T-helper 1 cell (primary cell): ENCODE measurements around the gene LRRC8E.
"Not testable (repeated sequence)": the region's sequence is repeated elsewhere in the genome, so short reads cannot be mapped to it uniquely, and the experiment has no call there.

Experiments used
- DNase-seq, 5 donors: peaks; one replicate each; pipeline ENCODE4 v3.0.0-alpha.2; 2012 to 2020

LRRC8E gene

GRCh38 chr19:7909471-7910067 lies 21.3 kb downstream of the LRRC8E start:
- DNase-seq = no peak

GRCh38 chr19:7910321-7911161 lies 22.2 kb downstream of the LRRC8E start:
- no peak for DNase-seq

- DNase-seq = no peak
Observed at GRCh38 chr19:7911508-7912143, 23.3 kb downstream of the LRRC8E start.

- no peak for DNase-seq
Observed at GRCh38 chr19:7912144-7912696, 23.9 kb downstream of the LRRC8E start.

DNA sequence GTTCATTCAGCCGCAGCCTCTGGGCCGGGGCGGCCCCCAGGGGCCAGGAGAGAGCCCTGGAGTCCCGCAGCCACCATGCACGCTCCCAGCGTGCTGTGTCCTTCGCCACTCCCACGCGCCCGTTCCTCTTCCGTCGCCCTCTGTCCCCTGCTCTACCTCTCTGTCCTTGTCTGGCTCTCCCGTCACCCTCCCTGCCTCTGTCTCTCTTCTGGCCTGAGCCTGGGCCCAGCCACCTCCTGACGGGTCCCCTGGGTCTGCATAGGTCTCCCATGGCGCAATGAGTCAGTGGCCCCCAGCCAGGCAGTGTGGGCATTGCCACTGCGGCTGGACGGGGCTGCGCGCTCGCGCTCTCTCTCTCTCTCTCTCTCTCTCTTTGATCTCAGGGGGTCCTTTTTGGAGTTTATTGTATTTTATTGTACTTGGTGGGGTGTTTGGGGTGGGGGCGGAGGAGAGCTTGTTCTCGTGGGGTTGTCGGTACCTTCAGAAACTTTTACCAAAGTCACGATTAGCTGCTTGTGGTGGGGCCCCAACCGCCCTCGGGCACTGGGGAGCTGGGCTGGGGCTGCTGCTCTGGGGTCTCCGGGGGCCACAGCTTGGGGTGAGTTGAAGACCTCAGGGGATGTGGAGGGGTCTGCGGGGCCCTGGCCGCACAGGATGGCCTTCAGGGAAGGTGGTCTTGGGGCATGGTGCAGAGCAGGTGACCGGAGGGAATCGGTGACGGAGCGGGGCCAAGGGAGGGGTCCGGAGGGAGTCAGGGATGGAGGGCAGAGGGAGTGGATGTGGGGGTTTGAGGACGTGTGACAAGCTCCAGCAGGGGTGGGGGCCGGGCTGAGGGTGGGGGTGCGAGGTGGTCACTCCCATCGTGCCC lies 24.6 kb downstream of the LRRC8E start:
- no peak for DNase-seq

- no peak for DNase-seq
Observed at GRCh38 chr19:7913652-7914051, 25.3 kb downstream of the LRRC8E start.

- DNase-seq = no peak
Observed at GRCh38 chr19:7914099-7914498, 25.8 kb downstream of the LRRC8E start.

DNA sequence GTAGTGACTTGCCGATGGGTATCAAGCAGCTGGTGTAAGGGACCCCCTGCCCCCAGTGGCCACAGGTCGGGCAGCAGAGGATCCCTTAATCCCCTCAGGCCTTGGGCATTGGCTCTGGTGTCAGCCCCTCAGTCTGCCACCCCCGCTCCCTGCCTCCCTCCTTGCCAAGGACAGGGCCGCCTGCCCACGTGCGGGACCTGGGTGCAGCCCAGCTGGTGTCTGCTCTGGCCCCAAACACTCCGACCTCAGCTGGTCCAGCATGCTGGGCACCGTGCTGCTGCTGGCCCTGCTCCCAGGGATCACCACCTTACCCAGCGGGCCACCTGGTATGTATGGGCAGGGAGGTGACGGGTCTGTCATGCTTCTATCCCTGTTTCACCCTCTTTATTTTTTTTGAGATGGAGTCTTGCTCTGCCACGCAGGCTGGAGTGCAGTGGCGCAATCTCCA lies 26.3 kb downstream of the LRRC8E start, which contains the start of gene TGFBR3L:
Gene TGFBR3L, plus strand, starts transcription at position 233 of the 448 bp plus-strand sequence.
- no peak for DNase-seq

DNA sequence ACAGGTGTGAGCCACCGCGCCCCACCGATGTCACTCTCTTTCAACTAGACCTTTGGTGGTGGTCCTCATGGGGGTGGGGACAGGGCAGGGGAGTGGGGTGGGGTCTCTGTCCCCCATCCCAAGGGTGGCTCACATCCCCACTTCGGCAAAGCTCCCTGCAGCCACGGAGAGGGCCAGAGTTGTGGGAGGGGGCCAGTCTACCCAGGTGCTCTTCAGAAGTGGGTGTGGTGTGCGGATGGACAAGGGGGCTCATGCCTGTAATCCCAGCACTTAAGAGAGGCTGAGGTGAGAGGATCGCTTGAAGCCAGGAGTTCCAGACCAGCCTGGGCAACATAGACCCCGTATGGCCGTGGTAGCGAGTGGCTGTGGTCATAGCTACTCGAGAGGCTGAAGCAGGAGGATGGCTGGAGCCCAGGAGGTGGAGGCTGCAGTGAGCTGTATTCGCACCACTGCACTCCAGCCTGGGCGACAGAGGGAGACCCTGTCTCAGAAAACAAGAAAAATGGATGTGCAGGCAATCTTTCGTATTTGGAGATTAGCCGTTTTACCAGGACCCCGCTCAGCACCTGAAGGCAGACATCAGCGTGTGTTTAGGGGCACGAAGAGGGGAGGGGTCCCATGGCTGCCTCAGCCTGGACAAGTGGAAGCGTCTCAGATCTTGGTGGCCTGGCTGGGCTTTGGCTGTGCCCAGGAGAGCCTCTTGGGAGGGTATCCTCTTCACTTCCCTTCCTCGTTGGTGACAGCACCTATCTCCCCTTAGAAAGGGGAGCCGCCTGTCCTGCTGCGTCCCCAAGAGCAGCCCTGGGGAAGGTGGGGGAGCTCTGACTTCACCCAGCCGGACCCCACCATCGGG lies 27.2 kb downstream of the LRRC8E start:
- DNase-seq = no peak

- peak; percentile 34 to 61 (median 51) for DNase-seq
Observed at GRCh38 chr19:7916103-7916954, 28.0 kb downstream of the LRRC8E start.

DNA sequence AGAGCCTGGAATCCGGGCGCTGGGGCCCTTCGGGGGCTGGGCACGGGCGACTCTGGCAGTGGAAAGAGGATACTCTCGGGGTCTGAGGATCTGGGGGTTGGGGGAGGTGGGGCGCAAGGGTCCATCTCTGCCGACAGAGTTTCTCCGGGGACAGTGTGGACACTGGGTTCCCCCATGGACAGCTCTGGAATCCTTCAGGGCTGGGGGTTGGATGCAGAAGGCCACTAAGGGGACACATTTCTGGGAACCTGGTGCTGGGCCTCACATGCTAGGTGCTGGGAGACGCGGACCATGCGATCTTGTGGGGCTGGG lies 28.6 kb downstream of the LRRC8E start:
- no peak for DNase-seq

- peak in 4 of 5 donors; percentile 40 to 70 (median 53) for DNase-seq
Observed at GRCh38 chr19:7917267-7918061, 29.2 kb downstream of the LRRC8E start.

GRCh38 chr19:7918062-7918614 lies 29.8 kb downstream of the LRRC8E start:
- DNase-seq = not testable (repeated sequence)

DNA sequence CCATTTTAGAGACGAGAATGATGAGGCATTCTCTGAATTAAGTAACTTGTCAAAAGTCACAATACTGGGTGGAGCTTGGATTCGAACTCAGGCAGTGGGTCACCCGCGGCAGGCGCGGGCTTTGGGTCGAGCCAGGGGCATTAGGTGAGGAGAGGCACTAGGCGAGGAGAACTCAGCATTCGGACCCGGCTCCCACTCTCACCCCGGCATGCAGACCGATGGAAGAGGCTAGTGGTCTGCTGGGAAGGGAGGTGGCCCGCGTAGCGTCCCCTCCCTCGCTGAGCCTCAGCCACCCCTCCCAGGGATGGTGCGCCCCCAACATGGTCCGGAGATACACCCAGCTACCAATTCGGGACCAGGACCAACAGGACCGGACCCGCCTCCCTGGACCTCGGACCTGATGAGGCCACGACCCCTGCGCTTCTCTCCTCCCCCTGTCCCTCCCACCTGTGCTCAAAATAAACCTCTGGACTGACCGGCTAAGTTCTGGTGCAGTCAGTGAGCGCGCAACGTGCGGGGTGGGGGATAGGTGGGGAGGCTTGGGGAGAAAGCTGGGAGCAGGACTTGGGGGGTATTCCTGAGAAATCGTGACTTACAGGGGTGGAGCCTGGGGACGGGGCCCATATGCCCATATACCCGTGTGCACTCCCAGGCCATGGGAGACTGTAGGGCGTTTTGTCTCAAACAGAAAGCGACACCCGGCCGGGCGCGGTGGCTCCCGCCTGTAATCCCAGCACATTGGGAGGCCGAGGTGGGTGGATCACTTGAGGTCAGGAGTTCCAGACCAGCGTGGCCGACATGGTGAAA lies 30.5 kb downstream of the LRRC8E start:
- DNase-seq = no peak

- peak; percentile 92 to 97 (median 94) for DNase-seq
Observed at GRCh38 chr19:7919610-7920518, 31.6 kb downstream of the LRRC8E start, which contains the start of gene SNAPC2. TSS of gene SNAPC2 (plus strand) at chr19:7920338. CDS start at chr19:7920367, 29 bp downstream.

- peak; percentile 97 to 100 (median 100) for DNase-seq
Observed at GRCh38 chr19:7920519-7921301, 32.4 kb downstream of the LRRC8E start.
